ENCODE measurements around the gene ENPP4. TPM values are rescaled to one million over a fixed set of nuclear protein-coding genes. Genes with fewer than 3 reads are reported as not detected.

ENPP4 gene
- total RNA-seq, 2 experiments from 2014 or later = 3.7 to 4.3 TPM

GRCh38 chr6:46186583-46186982 is 56.8 kb downstream of the ENPP4 start:
- CTCF ChIA-PET = no interaction called here
- no peak overlapping the region for H3K27ac Mint-ChIP-seq

GRCh38 chr6:46189726-46190125 is 59.9 kb downstream of the ENPP4 start:
- POLR2A ChIA-PET = no interaction called here
- H3K27me3 Mint-ChIP-seq = peaks cover 34% of the 10 kb centered on the region

More at GRCh38 chr6:46186583-46186982, 56.8 kb downstream of the ENPP4 start:
- Histone ChIP-seq H3K27ac (ENCODE audit: low read depth in 1 of 2, low read length in 2 of 2) (no peak overlapping the region), H3K4me3 (ENCODE audit: low read length) (no peak overlapping the region), H3K36me3 (ENCODE audit: insufficient read depth, low read length) (no peaks in the 10 kb centered on the region), H3K27me3 (ENCODE audit: control insufficient read depth in 1 of 2, insufficient read depth in 2 of 2, low read length in 2 of 2) (peaks cover 5 to 20% of the 10 kb centered on the region in 2 experiments), H3K9me3 (ENCODE audit: control insufficient read depth in 1 of 2, insufficient read depth in 1 of 2, low read length in 2 of 2) (no peaks in the 10 kb centered on the region), H3K4me1 (ENCODE audit: insufficient read depth, low read length) (no peaks in the 10 kb centered on the region)
- no peak for TF ChIP-seq CTCF (IDR thresholded peaks at IDR 0.05)
- H3K4me3 Mint-ChIP-seq = no peak overlapping the region
- H3K9me3 Mint-ChIP-seq = no peaks in the 10 kb centered on the region
- ATAC-seq (ENCODE audit: poor library complexity) (no peak), DNase-seq (no peak)
- POLR2A ChIA-PET = no interaction called here
- no peaks in the 10 kb centered on the region for H3K36me3 Mint-ChIP-seq (ENCODE audit: low read depth)
- intact Hi-C loops (cut with DNase I, micrococcal nuclease) = no loop called here
- H3K4me1 Mint-ChIP-seq (ENCODE audit: low read depth) = no peaks in the 10 kb centered on the region
- H3K27me3 Mint-ChIP-seq = peaks cover 41% of the 10 kb centered on the region

GRCh38 chr6:46190889-46191288 is 61.1 kb downstream of the ENPP4 start:
- intact Hi-C loops (cut with DNase I, micrococcal nuclease) = no loop called here
- no peaks in the 10 kb centered on the region for H3K36me3 ChIP-seq (ENCODE audit: insufficient read depth, low read length)
- H3K36me3 Mint-ChIP-seq (ENCODE audit: low read depth) = no peaks in the 10 kb centered on the region
- TF ChIP-seq CTCF (IDR thresholded peaks at IDR 0.05) = no peak
- ATAC-seq (ENCODE audit: poor library complexity) (no peak), DNase-seq (no peak)
- no peak overlapping the region for H3K27ac ChIP-seq (ENCODE audit: low read depth in 1 of 2, low read length in 2 of 2)
- H3K4me3 Mint-ChIP-seq = no peak overlapping the region
- POLR2A ChIA-PET = no interaction called here
- H3K27ac Mint-ChIP-seq = no peak overlapping the region
- no peaks in the 10 kb centered on the region for H3K9me3 ChIP-seq (ENCODE audit: control insufficient read depth in 1 of 2, insufficient read depth in 1 of 2, low read length in 2 of 2)
- H3K9me3 Mint-ChIP-seq = no peaks in the 10 kb centered on the region
- no peak overlapping the region for H3K4me3 ChIP-seq (ENCODE audit: low read length)
- H3K27me3 ChIP-seq (ENCODE audit: control insufficient read depth in 1 of 2, insufficient read depth in 2 of 2, low read length in 2 of 2) = peaks cover 6 to 12% of the 10 kb centered on the region in 2 experiments
- CTCF ChIA-PET = no interaction called here
- peaks cover 28% of the 10 kb centered on the region for H3K27me3 Mint-ChIP-seq
- H3K4me1 Mint-ChIP-seq (ENCODE audit: low read depth) = no peaks in the 10 kb centered on the region
- no peaks in the 10 kb centered on the region for H3K4me1 ChIP-seq (ENCODE audit: insufficient read depth, low read length)

More at GRCh38 chr6:46189726-46190125, 59.9 kb downstream of the ENPP4 start:
- no peak overlapping the region for H3K27ac ChIP-seq (ENCODE audit: low read depth in 1 of 2, low read length in 2 of 2)
- H3K4me3 ChIP-seq (ENCODE audit: low read length) = no peak overlapping the region
- H3K4me3 Mint-ChIP-seq = no peak overlapping the region
- no peaks in the 10 kb centered on the region for H3K9me3 Mint-ChIP-seq
- peaks cover 6 to 13% of the 10 kb centered on the region in 2 experiments for H3K27me3 ChIP-seq (ENCODE audit: control insufficient read depth in 1 of 2, insufficient read depth in 2 of 2, low read length in 2 of 2)
- CTCF ChIA-PET = no interaction called here
- DNase-seq = no peak
- intact Hi-C loops (cut with DNase I, micrococcal nuclease) = no loop called here
- TF ChIP-seq CTCF (IDR thresholded peaks at IDR 0.05) = no peak
- no peak for ATAC-seq (ENCODE audit: poor library complexity)
- H3K4me1 ChIP-seq (ENCODE audit: insufficient read depth, low read length) = no peaks in the 10 kb centered on the region
- H3K36me3 ChIP-seq (ENCODE audit: insufficient read depth, low read length) = no peaks in the 10 kb centered on the region
- H3K27ac Mint-ChIP-seq = no peak overlapping the region
- H3K36me3 Mint-ChIP-seq (ENCODE audit: low read depth) = no peaks in the 10 kb centered on the region
- H3K4me1 Mint-ChIP-seq (ENCODE audit: low read depth) = no peaks in the 10 kb centered on the region
- no peaks in the 10 kb centered on the region for H3K9me3 ChIP-seq (ENCODE audit: control insufficient read depth in 1 of 2, insufficient read depth in 1 of 2, low read length in 2 of 2)

Data from CD4-positive, alpha-beta T cell (primary cell).